A673 (cell line): Measurements from ENCODE around the gene SLC7A9.

ENCODE experiments used
- CTCF ChIP-seq: fragments of 300-800, 200-600 bp; sonication (generic); conservative IDR thresholded peaks from 2 replicates; pipeline ENCODE4 v1.5.1; 2017; ENCODE audit warnings: low read depth, mild to moderate bottlenecking, antibody characterized with exemption, low read length, moderate library complexity, mixed read lengths
- EZH2 ChIP-seq: fragments of 200-600 bp; sonication (generic); IDR thresholded peaks from 2 replicates; pipeline ENCODE4 v1.6.1; 2017; ENCODE audit warnings: borderline replicate concordance, low read depth, mild to moderate bottlenecking, mixed read lengths, antibody characterized with exemption, low read length; ENCODE audit not compliant: poor library complexity, severe bottlenecking

- TF ChIP-seq CTCF (no peak), EZH2 (no peak)
Observed at GRCh38 chr19:32876919-32877285, 7.3 kb upstream of the SLC7A9 start.
